Neuronal stem cell (in vitro differentiated cells): ENCODE measurements around the gene PCDHGB7.
"Not testable (repeated sequence)": the region's sequence is repeated elsewhere in the genome, so short reads cannot be mapped to it uniquely, and the experiment has no call there.

Experiments used
- DNase-seq: peaks from one replicate; pipeline ENCODE4 v3.0.0-alpha.2; 2013; ENCODE audit warnings: low spot score
- H2AFZ ChIP-seq: one replicate; pipeline ENCODE4 v1.6.1; 2013; ENCODE audit warnings: mild to moderate bottlenecking, low read length, inconsistent platforms
- H2AK5ac ChIP-seq: 2 replicates; pipeline ENCODE4 v1.6.1; 2013; ENCODE audit warnings: low read depth, mild to moderate bottlenecking, inconsistent platforms, low read length, moderate library complexity, mixed read lengths
- H2BK120ac ChIP-seq: 2 replicates; pipeline ENCODE4 v1.6.1; 2013; ENCODE audit warnings: low read depth, mild to moderate bottlenecking, inconsistent platforms, low read length, moderate library complexity, mixed read lengths
- H2BK12ac ChIP-seq: one replicate; pipeline ENCODE4 v1.6.1; 2013; ENCODE audit warnings: low read length, inconsistent platforms
- H2BK15ac ChIP-seq: 2 replicates; pipeline ENCODE4 v1.6.1; 2013; ENCODE audit warnings: mild to moderate bottlenecking, low read length, inconsistent platforms, mixed read lengths
- H2BK5ac ChIP-seq: one replicate; pipeline ENCODE4 v1.6.1; 2013; ENCODE audit warnings: inconsistent platforms, mild to moderate bottlenecking, low read length, moderate library complexity
- H3K14ac ChIP-seq: one replicate; pipeline ENCODE4 v1.6.1; 2013; ENCODE audit warnings: low read length, inconsistent platforms
- H3K18ac ChIP-seq: 2 replicates; pipeline ENCODE4 v1.6.1; 2013; ENCODE audit warnings: low read length, inconsistent platforms
- H3K23ac ChIP-seq: 2 replicates; pipeline ENCODE4 v1.6.1; 2013; ENCODE audit warnings: low read depth, mild to moderate bottlenecking, mixed read lengths, low read length, inconsistent platforms; ENCODE audit not compliant: poor library complexity
- H3K27ac ChIP-seq: replicated peaks from 3 replicates; pipeline ENCODE4 v1.5.1; 2013; ENCODE audit warnings: low read length, inconsistent platforms
- H3K27me3 ChIP-seq, 3 experiments: 2 replicates each; pipeline ENCODE4 v1.6.1; 2013; ENCODE audit warnings: low read length in 3 of 3, mild to moderate bottlenecking in 2 of 3, inconsistent platforms in 1 of 3, low read depth in 1 of 3, mixed read lengths in 1 of 3, moderate library complexity in 1 of 3; ENCODE audit not compliant: control insufficient read depth in 3 of 3, insufficient read depth in 3 of 3
- H3K36me3 ChIP-seq, 2 donors: replicated peaks in 1 of 2; 2 replicates each; pipeline ENCODE4 v1.6.1; 2013; ENCODE audit warnings: low read length in 2 of 2; ENCODE audit not compliant: control insufficient read depth in 2 of 2, insufficient read depth in 2 of 2
- H3K4ac ChIP-seq: 2 replicates; pipeline ENCODE4 v1.6.1; 2013; ENCODE audit warnings: inconsistent platforms, mild to moderate bottlenecking, low read length, moderate library complexity
- H3K4me1 ChIP-seq, 2 donors: 1 replicate in 1 of 2; 2 replicates in 1 of 2; pipeline ENCODE4 v1.6.1; 2013; ENCODE audit warnings: low read length in 2 of 2, low read depth in 1 of 2; ENCODE audit not compliant: control insufficient read depth in 2 of 2, insufficient read depth in 1 of 2
- H3K4me2 ChIP-seq: one replicate; pipeline ENCODE4 v1.6.1; 2013; ENCODE audit warnings: mild to moderate bottlenecking, low read length, inconsistent platforms; ENCODE audit not compliant: insufficient read depth, poor library complexity, severe bottlenecking
- H3K4me3 ChIP-seq, 2 donors: 2 replicates each; pipeline ENCODE4 v1.5.1; 2013; ENCODE audit warnings: low read length in 2 of 2, mild to moderate bottlenecking in 2 of 2, inconsistent platforms in 1 of 2, moderate library complexity in 1 of 2
- H3K79me1 ChIP-seq: one replicate; pipeline ENCODE4 v1.6.1; 2013; ENCODE audit warnings: low read depth, mild to moderate bottlenecking, inconsistent platforms, low read length, moderate library complexity
- H3K9ac ChIP-seq: one replicate; pipeline ENCODE4 v1.6.1; 2013; ENCODE audit warnings: mild to moderate bottlenecking, low read depth, low read length, inconsistent platforms; ENCODE audit not compliant: poor library complexity
- H3K9me3 ChIP-seq, 2 donors: replicated peaks in 1 of 2; 2 replicates each; pipeline versions ENCODE3 to v1.6.1; 2013; ENCODE audit warnings: low read length in 2 of 2, mild to moderate bottlenecking in 2 of 2, inconsistent platforms in 1 of 2, low read depth in 1 of 2, mixed read lengths in 1 of 2, moderate library complexity in 1 of 2; ENCODE audit not compliant: control insufficient read depth in 2 of 2, insufficient read depth in 1 of 2
- H4K8ac ChIP-seq: one replicate; pipeline ENCODE4 v1.6.1; 2013; ENCODE audit warnings: low read depth, mild to moderate bottlenecking, inconsistent platforms, low read length, moderate library complexity
- H4K91ac ChIP-seq: one replicate; pipeline ENCODE4 v1.6.1; 2013; ENCODE audit warnings: low read length, low read depth, mild to moderate bottlenecking, inconsistent platforms; ENCODE audit not compliant: poor library complexity
- WGBS, 2 donors: extraction: QIAGEN DNeasy Blood & Tissue Kit; methylation state at CpG; one replicate each; pipeline ENCODE4 v1.1.7; 2013; ENCODE audit warnings: missing lambda C conversion rate in 2 of 2, mixed read lengths in 1 of 2; ENCODE audit not compliant: insufficient read length in 2 of 2, insufficient replicate concordance in 1 of 2; ENCODE audit errors: extremely low coverage in 2 of 2; 5-methylcytosine and 5-hydroxymethylcytosine counted together

The PCDHGB7 gene

GRCh38 chr5:141414548-141415274 is 2.8 kb upstream of the PCDHGB7 start:
- Histone ChIP-seq H3K9me3 (peaks cover 54 to 96% of the 10 kb centered on the region in 2 donors), H3K36me3 (peaks cover 32 to 64% of the 10 kb centered on the region in 2 donors)
- not testable (repeated sequence) for H3K4me3 ChIP-seq

GRCh38 chr5:141415275-141415618 is 2.2 kb upstream of the PCDHGB7 start:
- Histone ChIP-seq H3K36me3 (peaks cover 32 to 66% of the 10 kb centered on the region in 2 donors), H3K9me3 (peaks cover 53 to 96% of the 10 kb centered on the region in 2 donors)
- H2BK120ac ChIP-seq, H4K91ac ChIP-seq, H3K14ac ChIP-seq, H3K9ac ChIP-seq, H3K79me1 ChIP-seq, H3K23ac ChIP-seq, H2BK5ac ChIP-seq, H3K4ac ChIP-seq, H3K4me1 ChIP-seq, H2BK15ac ChIP-seq, H2AFZ ChIP-seq, H3K4me3 ChIP-seq, H3K27me3 ChIP-seq, H3K4me2 ChIP-seq, H3K27ac ChIP-seq, H4K8ac ChIP-seq, H3K18ac ChIP-seq, H2BK12ac ChIP-seq, H2AK5ac ChIP-seq, DNase-seq: not testable (repeated sequence)
- no CpG with 5 or more reads among the region's 24 CpGs for WGBS, 2 donors

More at GRCh38 chr5:141414548-141415274, 2.8 kb upstream of the PCDHGB7 start:
- H2BK5ac ChIP-seq, H4K8ac ChIP-seq, H3K4me1 ChIP-seq, H3K79me1 ChIP-seq, H2BK12ac ChIP-seq, DNase-seq, H2AK5ac ChIP-seq, H3K27ac ChIP-seq, H2AFZ ChIP-seq, H2BK15ac ChIP-seq, H3K14ac ChIP-seq, H3K4ac ChIP-seq, H3K4me2 ChIP-seq, H3K18ac ChIP-seq, H3K23ac ChIP-seq, H3K9ac ChIP-seq, H3K27me3 ChIP-seq, H4K91ac ChIP-seq, H2BK120ac ChIP-seq: not testable (repeated sequence)
- WGBS, 2 donors = no CpG with 5 or more reads among the region's 46 CpGs

DNA sequence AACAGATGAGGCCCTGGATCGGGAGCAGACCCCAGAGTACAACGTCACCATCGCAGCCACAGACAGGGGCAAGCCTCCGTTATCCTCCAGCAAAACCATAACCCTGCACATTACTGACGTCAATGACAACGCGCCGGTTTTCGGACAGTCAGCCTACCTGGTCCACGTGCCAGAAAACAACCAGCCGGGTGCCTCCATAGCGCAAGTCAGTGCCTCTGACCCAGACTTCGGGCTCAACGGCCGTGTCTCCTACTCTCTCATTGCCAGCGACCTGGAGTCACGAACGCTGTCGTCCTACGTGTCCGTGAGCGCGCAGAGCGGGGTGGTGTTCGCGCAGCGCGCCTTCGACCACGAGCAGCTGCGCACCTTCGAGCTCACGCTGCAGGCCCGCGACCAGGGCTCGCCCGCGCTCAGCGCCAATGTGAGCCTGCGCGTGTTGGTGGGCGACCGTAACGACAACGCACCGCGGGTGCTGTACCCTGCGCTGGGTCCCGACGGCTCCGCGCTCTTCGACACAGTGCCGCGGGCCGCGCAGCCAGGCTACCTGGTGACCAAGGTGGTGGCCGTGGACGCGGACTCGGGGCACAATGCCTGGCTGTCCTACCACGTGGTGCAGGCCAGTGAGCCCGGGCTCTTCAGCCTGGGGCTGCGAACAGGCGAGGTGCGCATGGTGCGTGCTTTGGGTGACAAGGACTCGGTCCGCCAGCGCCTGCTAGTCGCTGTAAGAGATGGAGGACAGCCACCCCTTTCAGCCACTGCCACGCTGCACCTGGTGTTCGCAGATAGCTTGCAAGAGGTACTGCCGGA is 1.8 kb downstream of the PCDHGB7 start:
- Histone ChIP-seq H3K27me3 (no peaks in the 10 kb centered on the region), H2BK15ac (no peak overlapping the region), H3K4me3 (peak overlapping the region in 1 of 2 donors; percentile 57), H3K27ac (no peak overlapping the region), H2AFZ (no peak overlapping the region), H3K4ac (peak overlapping the region; percentile 37), H3K18ac (peak overlapping the region; percentile 38), H3K79me1 (peaks cover 10% of the 10 kb centered on the region), H4K91ac (no peak overlapping the region), H3K36me3 (peaks cover 43 to 67% of the 10 kb centered on the region in 2 donors), H3K9me3 (peaks cover 57 to 97% of the 10 kb centered on the region in 2 donors), H3K4me1 (no peaks in the 10 kb centered on the region), H2BK120ac (no peak overlapping the region), H3K14ac (peak overlapping the region; percentile 71), H2BK12ac (peak overlapping the region; percentile 73), H4K8ac (peak overlapping the region; percentile 92), H2AK5ac (peak overlapping the region; percentile 56), H3K4me2 (no peak overlapping the region), H3K23ac (peak overlapping the region; percentile 85), H3K9ac (no peak overlapping the region), H2BK5ac (no peak overlapping the region)
- no peak for DNase-seq
- no CpG with 5 or more reads among the region's 74 CpGs for WGBS, 2 donors

DNA sequence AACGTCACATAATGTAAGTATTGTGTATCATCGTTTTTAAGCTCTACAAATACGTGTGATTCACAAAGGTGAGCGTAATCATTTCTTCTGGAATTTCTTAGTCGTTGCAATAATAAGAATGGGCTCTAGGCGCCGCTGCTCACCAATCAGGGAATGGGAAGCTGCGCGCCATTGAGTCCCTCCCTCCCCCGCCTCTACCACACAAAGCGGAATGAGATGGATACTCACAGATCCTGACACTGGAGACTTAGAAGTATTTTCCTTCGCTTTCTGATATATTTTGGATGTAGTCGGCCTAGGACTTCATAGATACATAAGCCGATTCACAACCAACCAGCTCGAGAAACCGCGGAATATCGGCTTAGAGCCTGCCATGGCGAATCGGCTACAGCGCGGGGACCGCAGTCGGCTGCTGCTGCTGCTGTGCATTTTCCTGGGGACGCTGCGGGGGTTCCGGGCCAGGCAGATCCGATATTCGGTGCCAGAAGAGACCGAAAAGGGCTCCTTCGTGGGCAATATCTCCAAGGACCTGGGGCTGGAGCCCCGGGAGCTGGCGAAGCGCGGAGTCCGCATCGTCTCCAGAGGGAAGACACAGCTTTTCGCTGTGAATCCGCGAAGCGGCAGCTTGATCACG is 3.5 kb downstream of the PCDHGB7 start, which contains the start of gene PCDHGA11:
Gene PCDHGA11 (plus strand): TSS at position 197 of the 634 bp plus-strand sequence. CDS start 177 bp downstream, at position 374.
- H3K4me3 ChIP-seq = peak within 1 kb of the TSS in 1 of 2 donors; percentile 56
- H3K9me3 ChIP-seq = peaks cover 50 to 99% of the 10 kb centered on the region in 2 donors
- WGBS, 2 donors = no CpG with 5 or more reads among the region's 42 CpGs
- no peaks in the 10 kb centered on the region for H3K4me1 ChIP-seq
- no peak within 1 kb of the TSS for H3K23ac ChIP-seq
- H2BK12ac ChIP-seq = no peak within 1 kb of the TSS
- H3K27me3 ChIP-seq = no peaks in the 10 kb centered on the region
- peaks cover 38 to 75% of the 10 kb centered on the region in 2 donors for H3K36me3 ChIP-seq
- H3K14ac ChIP-seq = no peak within 1 kb of the TSS
- peaks cover 10% of the 10 kb centered on the region for H3K79me1 ChIP-seq
- no peak within 1 kb of the TSS for H3K9ac ChIP-seq
- H3K4me2 ChIP-seq = no peak within 1 kb of the TSS
- H2AK5ac ChIP-seq = no peak within 1 kb of the TSS
- no peak within 1 kb of the TSS for H2BK5ac ChIP-seq
- H3K27ac ChIP-seq = no peak within 1 kb of the TSS
- DNase-seq = no peak
- no peak within 1 kb of the TSS for H3K18ac ChIP-seq
- no peak within 1 kb of the TSS for H3K4ac ChIP-seq
- no peak within 1 kb of the TSS for H2BK15ac ChIP-seq
- no peak within 1 kb of the TSS for H2BK120ac ChIP-seq
- H4K91ac ChIP-seq = no peak within 1 kb of the TSS
- H2AFZ ChIP-seq = no peak within 1 kb of the TSS
- H4K8ac ChIP-seq = no peak within 1 kb of the TSS
